HG03159 (cell line): Measurements from ENCODE around the gene ALPK3.

Source experiments
- ATAC-seq: cut with Tn5 transposase; IDR thresholded peaks from one replicate; pipeline ENCODE4 v1.9.1; 2021; ENCODE audit warnings: mild to moderate bottlenecking, moderate library complexity; ENCODE audit not compliant: unreplicated experiment

The ALPK3 gene

GRCh38 chr15:84914909-84915605, 97.9 kb downstream of the ALPK3 start:
- peak; percentile 84 for ATAC-seq

- ATAC-seq, result no peak
These were observed 98.4 kb downstream of the ALPK3 start for GRCh38 chr15:84915606-84915958.

GRCh38 chr15:84917452-84917851, 100.3 kb downstream of the ALPK3 start:
- ATAC-seq, result no peak

GRCh38 chr15:84919106-84919667, 102.0 kb downstream of the ALPK3 start:
- no peak for ATAC-seq

DNA sequence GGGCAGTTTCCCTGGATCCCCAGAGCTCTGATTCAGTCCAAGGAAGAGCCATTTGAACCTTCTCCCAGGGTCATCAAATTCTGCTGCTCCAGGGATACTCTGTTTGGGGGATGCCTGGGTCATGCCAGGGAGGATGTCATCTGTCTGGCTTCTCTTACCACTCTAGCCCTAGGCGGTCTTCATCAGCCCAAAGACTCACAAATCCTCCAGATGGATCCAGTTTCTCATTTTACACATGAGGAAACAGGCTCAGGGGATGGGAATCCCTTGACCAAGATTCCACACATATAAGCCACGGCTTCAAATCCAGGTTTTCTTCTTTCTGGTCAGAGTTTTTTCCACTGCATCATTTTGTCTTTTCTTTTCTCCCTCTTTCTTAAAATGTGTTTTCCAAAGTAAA, 104.0 kb downstream of the ALPK3 start:
- ATAC-seq, result no peak

- ATAC-seq, result no peak
These were observed 105.4 kb downstream of the ALPK3 start for GRCh38 chr15:84922530-84922929.
